MM.1S (cell line): ENCODE data around the gene ELF4.

ENCODE experiments used
- EZH2 ChIP-seq: fragments of 300-600 bp; sonication (generic); optimal IDR thresholded peaks from 2 replicates; pipeline ENCODE3; 2017; ENCODE audit warnings: low read depth, mild to moderate bottlenecking, antibody characterized with exemption, low read length, mixed read lengths
- EZH2phosphoT487 ChIP-seq: fragments of 300-600 bp; sonication (generic); IDR thresholded peaks from 2 replicates; pipeline ENCODE4 v1.6.1; 2018; ENCODE audit warnings: antibody characterized with exemption, low read length
- TF ChIP-seq, protein P1 (sequence below): fragments of 300-600 bp; sonication (generic); IDR thresholded peaks from 2 replicates; pipeline ENCODE4 v1.5.1; 2016; ENCODE audit warnings: antibody characterized with exemption, low read length, mixed read lengths

DNA sequence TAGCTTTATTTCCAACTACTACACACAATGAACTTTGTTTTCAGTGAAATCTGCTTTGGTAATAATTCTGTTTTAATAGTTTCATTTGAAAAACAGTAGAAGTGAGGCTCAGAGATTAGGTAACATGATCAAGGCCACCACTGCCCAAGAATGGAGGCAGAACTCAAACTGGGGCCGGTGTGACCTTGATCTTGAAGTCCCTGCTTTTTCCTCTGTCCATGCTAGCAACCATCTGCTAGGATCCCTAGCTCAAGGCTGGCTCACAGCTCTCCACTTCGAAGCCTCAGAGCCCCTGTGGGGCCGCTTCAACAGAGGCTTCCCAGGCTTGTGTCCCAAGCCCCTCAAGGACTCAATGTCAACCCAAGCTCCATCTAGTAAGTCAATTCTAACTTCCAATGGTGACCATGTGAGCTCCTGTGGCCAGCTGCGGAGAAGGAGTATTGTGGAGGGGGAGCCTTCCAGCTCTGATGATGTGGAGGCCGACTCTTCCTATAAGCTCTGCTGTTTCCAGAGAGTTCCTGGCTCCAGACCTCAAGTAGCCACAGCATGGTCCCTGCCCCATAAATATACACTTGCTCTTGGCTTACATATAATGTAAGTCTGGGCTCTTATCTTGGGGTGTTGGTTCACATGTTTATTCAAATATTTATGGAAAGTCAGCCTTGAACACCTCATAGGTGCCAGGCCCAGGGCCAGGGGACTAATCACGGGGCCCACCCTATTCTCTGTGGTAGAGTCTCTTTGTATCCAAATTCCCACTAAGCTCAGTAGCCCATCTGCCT lies 14.9 kb downstream of the ELF4 start:
- TF ChIP-seq, protein P1, sequence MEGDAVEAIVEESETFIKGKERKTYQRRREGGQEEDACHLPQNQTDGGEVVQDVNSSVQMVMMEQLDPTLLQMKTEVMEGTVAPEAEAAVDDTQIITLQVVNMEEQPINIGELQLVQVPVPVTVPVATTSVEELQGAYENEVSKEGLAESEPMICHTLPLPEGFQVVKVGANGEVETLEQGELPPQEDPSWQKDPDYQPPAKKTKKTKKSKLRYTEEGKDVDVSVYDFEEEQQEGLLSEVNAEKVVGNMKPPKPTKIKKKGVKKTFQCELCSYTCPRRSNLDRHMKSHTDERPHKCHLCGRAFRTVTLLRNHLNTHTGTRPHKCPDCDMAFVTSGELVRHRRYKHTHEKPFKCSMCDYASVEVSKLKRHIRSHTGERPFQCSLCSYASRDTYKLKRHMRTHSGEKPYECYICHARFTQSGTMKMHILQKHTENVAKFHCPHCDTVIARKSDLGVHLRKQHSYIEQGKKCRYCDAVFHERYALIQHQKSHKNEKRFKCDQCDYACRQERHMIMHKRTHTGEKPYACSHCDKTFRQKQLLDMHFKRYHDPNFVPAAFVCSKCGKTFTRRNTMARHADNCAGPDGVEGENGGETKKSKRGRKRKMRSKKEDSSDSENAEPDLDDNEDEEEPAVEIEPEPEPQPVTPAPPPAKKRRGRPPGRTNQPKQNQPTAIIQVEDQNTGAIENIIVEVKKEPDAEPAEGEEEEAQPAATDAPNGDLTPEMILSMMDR, result no peak
- no peak for TF ChIP-seq EZH2
- TF ChIP-seq EZH2phosphoT487, result no peak
